MCF 10A (cell line): ENCODE results near the gene FBRS. TPM values are rescaled to one million over a fixed set of nuclear protein-coding genes. Genes with fewer than 3 reads are reported as not detected.

ENCODE experiments used
- BruUV-seq: library from RNA; stranded (reverse); fragments of 400-500 nt; replicated peaks from 2 replicates; lab custom pipeline; 2021; lab: Mats Ljungman, UMichigan
- CTCF ChIA-PET: fragments of 300-600 bp; sonication (Branson Sonifier 250); formaldehyde crosslinking; extraction: SDS; loops from one replicate; lab custom pipeline; 2021; ENCODE audit warnings: antibody characterized with exemption, inconsistent platforms; lab: Yijun Ruan, JAX
- POLR2A ChIA-PET: fragments of 300-600, 350-650 bp; sonication (Branson Sonifier 250); formaldehyde crosslinking; extraction: SDS; loops from one replicate; lab custom pipeline; 2020; ENCODE audit warnings: antibody characterized with exemption, inconsistent platforms; lab: Yijun Ruan, JAX
- DNase-seq: peaks from one replicate; pipeline ENCODE4 v3.0.0-alpha.2; 2018; ENCODE audit not compliant: unreplicated experiment
- H3K27ac Mint-ChIP-seq: one replicate; pipeline ENCODE4 v1.8.0; 2022; ENCODE audit warnings: mild to moderate bottlenecking, low read depth, mixed read lengths; ENCODE audit not compliant: unreplicated experiment
- H3K27me3 Mint-ChIP-seq: one replicate; pipeline ENCODE4 v1.8.0; 2022; ENCODE audit warnings: mixed read lengths; ENCODE audit not compliant: insufficient read depth, unreplicated experiment
- H3K36me3 Mint-ChIP-seq: one replicate; pipeline ENCODE4 v1.8.0; 2022; ENCODE audit warnings: mild to moderate bottlenecking, moderate library complexity, mixed read lengths; ENCODE audit not compliant: insufficient read depth, unreplicated experiment
- H3K4me1 Mint-ChIP-seq: one replicate; pipeline ENCODE4 v1.8.0; 2022; ENCODE audit warnings: mixed read lengths; ENCODE audit not compliant: insufficient read depth, unreplicated experiment
- H3K4me3 Mint-ChIP-seq: one replicate; pipeline ENCODE4 v1.8.0; 2022; ENCODE audit warnings: mild to moderate bottlenecking, moderate library complexity, mixed read lengths; ENCODE audit not compliant: unreplicated experiment
- H3K9me3 Mint-ChIP-seq: one replicate; pipeline ENCODE4 v1.8.0; 2022; ENCODE audit warnings: mixed read lengths; ENCODE audit not compliant: unreplicated experiment
- intact Hi-C: fragments of 100-400 bp; cut with micrococcal nuclease; formaldehyde crosslinking; loops from 2 replicates; pipeline ENCODE4 v1.14.1; 2022
- total RNA-seq: library from RNA; stranded (reverse); gene quantifications from 2 replicates; pipeline ENCODE4 v1.2.3, GENCODE V29; 2022
- TF ChIP-seq, protein P1 (sequence below): fragments of 200-600 bp; IDR thresholded peaks from one replicate; pipeline ENCODE4 v1.8.0; 2022; ENCODE audit warnings: antibody characterized with exemption, mild to moderate bottlenecking; ENCODE audit not compliant: unreplicated experiment

FBRS gene
- total RNA-seq, 1 experiment from 2014 or later, result 69.1 TPM

DNA sequence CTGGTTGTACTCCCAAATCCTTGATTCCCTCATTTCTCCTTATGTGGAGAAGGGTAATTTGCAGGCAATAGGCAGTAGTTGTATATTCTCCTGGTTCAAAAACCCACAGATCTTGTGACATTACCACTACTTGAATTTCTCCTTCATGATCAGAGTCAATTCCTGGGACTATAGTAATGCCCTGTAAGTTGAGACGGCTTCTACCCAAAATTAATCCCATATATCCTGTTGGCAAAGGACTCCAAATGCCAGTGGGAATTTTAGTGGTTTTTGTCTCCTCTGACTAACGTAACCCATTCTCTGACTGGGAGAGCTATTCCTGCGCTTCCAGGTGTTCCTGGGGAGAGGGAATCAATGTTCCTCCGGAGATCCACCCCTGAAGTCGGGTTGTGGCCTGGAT is 36.5 kb upstream of the FBRS start:
- Mint-ChIP-seq H3K4me1 (no peaks in the 10 kb centered on the region), H3K9me3 (no peaks in the 10 kb centered on the region), H3K27me3 (no peaks in the 10 kb centered on the region), H3K36me3 (no peaks in the 10 kb centered on the region), H3K27ac (no peak overlapping the region), H3K4me3 (no peak overlapping the region)
- intact Hi-C loops, result no loop called here
- peak; percentile 31 for DNase-seq
- CTCF ChIA-PET, result interaction anchor here (1.5 kb wide), 1 partner anchor 10 kb away, joined by 5 read pairs; no protein-coding TSS in a partner anchor
- TF ChIP-seq, protein P1, sequence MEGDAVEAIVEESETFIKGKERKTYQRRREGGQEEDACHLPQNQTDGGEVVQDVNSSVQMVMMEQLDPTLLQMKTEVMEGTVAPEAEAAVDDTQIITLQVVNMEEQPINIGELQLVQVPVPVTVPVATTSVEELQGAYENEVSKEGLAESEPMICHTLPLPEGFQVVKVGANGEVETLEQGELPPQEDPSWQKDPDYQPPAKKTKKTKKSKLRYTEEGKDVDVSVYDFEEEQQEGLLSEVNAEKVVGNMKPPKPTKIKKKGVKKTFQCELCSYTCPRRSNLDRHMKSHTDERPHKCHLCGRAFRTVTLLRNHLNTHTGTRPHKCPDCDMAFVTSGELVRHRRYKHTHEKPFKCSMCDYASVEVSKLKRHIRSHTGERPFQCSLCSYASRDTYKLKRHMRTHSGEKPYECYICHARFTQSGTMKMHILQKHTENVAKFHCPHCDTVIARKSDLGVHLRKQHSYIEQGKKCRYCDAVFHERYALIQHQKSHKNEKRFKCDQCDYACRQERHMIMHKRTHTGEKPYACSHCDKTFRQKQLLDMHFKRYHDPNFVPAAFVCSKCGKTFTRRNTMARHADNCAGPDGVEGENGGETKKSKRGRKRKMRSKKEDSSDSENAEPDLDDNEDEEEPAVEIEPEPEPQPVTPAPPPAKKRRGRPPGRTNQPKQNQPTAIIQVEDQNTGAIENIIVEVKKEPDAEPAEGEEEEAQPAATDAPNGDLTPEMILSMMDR, result no peak
- POLR2A ChIA-PET, result interaction anchor here (0.9 kb wide), 1 partner anchor 12 kb away, joined by 4 read pairs; no protein-coding TSS in a partner anchor
- no TSS peak for BruUV-seq

DNA sequence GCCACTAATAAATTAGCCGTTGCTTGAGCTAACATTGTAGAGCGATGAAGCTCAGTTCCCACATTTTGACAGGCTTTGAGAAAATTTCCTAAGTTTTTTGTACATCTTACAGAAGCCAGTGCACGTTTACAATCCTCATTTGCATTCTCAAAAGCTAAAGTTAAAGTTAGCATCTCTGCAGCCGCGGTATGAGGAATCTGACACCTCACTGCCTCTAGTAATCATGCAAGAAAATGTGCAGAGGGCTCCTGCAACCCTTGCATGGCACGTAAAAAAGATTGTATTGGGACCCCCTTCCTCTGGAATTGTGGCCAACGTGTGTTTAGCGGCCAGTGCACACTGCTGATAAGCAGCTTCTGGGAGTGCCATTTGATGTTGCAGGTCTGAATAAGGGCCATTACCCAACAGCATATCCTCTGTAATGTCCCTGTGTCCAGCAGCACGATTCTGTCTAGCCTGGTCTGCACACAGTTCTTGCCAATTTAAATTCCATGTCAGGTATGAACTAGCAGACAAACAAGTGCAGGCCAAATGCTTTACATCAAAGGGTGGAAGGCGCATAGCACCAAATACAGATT is 35.7 kb upstream of the FBRS start:
- ChIA-PET POLR2A (no interaction called here), CTCF (interaction anchor here (0.6 to 1.5 kb wide), 2 partner anchors 11 to 15 kb away, joined by 4 to 5 read pairs; no protein-coding TSS in a partner anchor)
- Mint-ChIP-seq H3K9me3 (no peaks in the 10 kb centered on the region), H3K27me3 (no peaks in the 10 kb centered on the region), H3K27ac (no peak overlapping the region), H3K4me3 (no peak overlapping the region), H3K36me3 (no peaks in the 10 kb centered on the region), H3K4me1 (no peaks in the 10 kb centered on the region)
- BruUV-seq, result no TSS peak
- intact Hi-C loops, result no loop called here
- no peak for DNase-seq
- TF ChIP-seq, protein P1, result no peak

DNA sequence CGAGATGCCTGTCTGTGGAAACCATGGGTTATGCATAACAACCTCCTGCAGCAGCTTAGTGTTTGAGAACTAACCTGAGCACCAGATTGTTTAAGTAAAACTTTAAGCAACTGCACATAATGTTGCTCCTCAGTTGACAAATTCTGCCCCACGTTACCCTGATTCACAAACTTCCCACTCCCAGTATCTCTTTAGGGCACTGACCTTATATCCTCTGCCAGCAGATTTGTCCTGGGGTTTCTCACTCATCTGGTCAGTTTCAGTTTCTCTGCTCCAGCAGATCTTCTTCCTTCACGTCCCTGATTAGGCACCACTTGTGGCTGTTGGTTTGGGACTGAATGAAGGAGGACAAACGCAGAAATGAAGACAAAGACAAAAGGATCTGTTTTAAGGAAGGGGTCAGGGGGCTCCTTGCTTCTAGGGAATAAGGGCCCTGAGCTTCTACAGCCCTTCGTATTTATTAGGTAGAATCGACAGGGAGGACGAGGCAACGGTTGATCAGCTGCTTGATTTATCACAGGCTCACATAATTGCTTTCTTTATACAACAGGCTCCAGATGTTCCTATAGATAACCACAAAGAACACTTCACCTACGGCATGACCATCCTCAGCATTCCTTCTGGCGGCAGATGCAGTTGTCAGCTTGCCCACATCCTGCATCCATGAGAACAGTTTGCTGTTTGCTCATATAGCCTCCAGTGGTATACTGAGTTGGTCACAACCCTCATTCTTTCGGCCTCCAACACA is 34.5 kb upstream of the FBRS start:
- TF ChIP-seq, protein P1, result no peak
- ChIA-PET CTCF (no interaction called here), POLR2A (no interaction called here)
- H3K9me3 Mint-ChIP-seq, result no peaks in the 10 kb centered on the region
- H3K36me3 Mint-ChIP-seq, result no peaks in the 10 kb centered on the region
- BruUV-seq, result no TSS peak
- no peak overlapping the region for H3K27ac Mint-ChIP-seq
- intact Hi-C loops, result no loop called here
- H3K27me3 Mint-ChIP-seq, result no peaks in the 10 kb centered on the region
- no peak overlapping the region for H3K4me3 Mint-ChIP-seq
- DNase-seq, result no peak
- H3K4me1 Mint-ChIP-seq, result peaks cover 2% of the 10 kb centered on the region

DNA sequence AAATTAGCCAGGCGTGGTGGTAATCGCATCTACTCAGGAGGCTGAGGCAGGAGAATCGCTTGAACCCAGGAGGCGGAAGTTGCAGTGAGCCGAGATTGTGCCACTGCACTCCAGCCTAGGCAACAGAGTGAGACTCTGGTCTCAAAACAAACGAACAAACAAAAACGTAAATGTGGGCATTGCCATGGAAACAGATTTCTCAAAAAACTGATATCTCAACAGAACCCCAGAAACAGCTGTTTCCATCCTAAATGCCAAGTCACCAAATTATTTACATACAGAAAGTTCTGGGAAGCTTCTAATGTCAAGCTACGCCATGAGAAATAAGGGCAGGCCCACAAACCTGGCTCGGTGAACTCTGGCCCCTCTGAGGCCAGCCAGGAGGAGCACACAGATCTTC is 32.0 kb upstream of the FBRS start:
- Mint-ChIP-seq H3K27me3 (no peaks in the 10 kb centered on the region), H3K9me3 (no peaks in the 10 kb centered on the region), H3K27ac (no peak overlapping the region), H3K4me3 (no peak overlapping the region), H3K4me1 (peaks cover 6% of the 10 kb centered on the region), H3K36me3 (no peaks in the 10 kb centered on the region)
- CTCF ChIA-PET, result interaction anchor here (1.5 to 1.9 kb wide), 4 partner anchors 10 to 91 kb away, joined by 4 to 8 read pairs (median 6); partner anchors contain the start of gene ZNF689
- no peak for DNase-seq
- POLR2A ChIA-PET, result no interaction called here
- TF ChIP-seq, protein P1, result no peak
- no TSS peak for BruUV-seq
- intact Hi-C loops, result no loop called here
